Heart right ventricle (tissue), 16 donors: ENCODE results near the gene SEC14L5. TPM values are rescaled to one million over a fixed set of nuclear protein-coding genes. Genes with fewer than 3 reads are reported as not detected.

Experiments
- ATAC-seq, 8 donors: fragments of 200-7000 bp; cut with Tn5 transposase; one replicate each; pipeline ENCODE4 v1.9.1; 2020; ENCODE audit warnings: mild to moderate bottlenecking in 8 of 8, moderate library complexity in 8 of 8, moderate number of reproducible peaks in 1 of 8
- DNase-seq, 2 donors: peaks; one replicate each; pipeline ENCODE4 v3.0.0-alpha.2; 2020
- H3K27ac ChIP-seq, 10 donors: fragments of 200-600 bp; sonication (generic) in 2 of 10; one replicate each; pipeline versions ENCODE4 v1.5.0 to v1.8.0; 2020 to 2022; ENCODE audit warnings: mild to moderate bottlenecking in 3 of 10
- H3K27me3 ChIP-seq, 7 donors: fragments of 200-600 bp; one replicate each; pipeline ENCODE4 v1.8.0; 2021 to 2022; ENCODE audit warnings: mild to moderate bottlenecking in 2 of 7
- H3K36me3 ChIP-seq, 9 donors: fragments of 200-600 bp; sonication (generic) in 1 of 9; one replicate each; pipeline versions ENCODE4 v1.5.0 to v1.8.0; 2020 to 2022; ENCODE audit warnings: mild to moderate bottlenecking in 2 of 9
- H3K4me1 ChIP-seq, 9 donors: fragments of 200-600 bp; sonication (generic) in 1 of 9; one replicate each; pipeline versions ENCODE4 v1.5.0 to v1.8.0; 2020 to 2022; ENCODE audit warnings: mild to moderate bottlenecking in 4 of 9
- H3K4me3 ChIP-seq, 10 donors: fragments of 200-600 bp; sonication (generic) in 2 of 10; one replicate each; pipeline versions ENCODE4 v1.5.0 to v1.8.0; 2020 to 2022; ENCODE audit warnings: mild to moderate bottlenecking in 7 of 10, moderate library complexity in 2 of 10
- H3K9me3 ChIP-seq, 11 donors: fragments of 200-600 bp in 10 of 11; sonication (generic) in 2 of 11; one replicate each; pipeline versions ENCODE4 v1.5.0 to v1.8.0; 2013 to 2022; ENCODE audit warnings: mild to moderate bottlenecking in 2 of 11, control low read depth in 1 of 11, moderate library complexity in 1 of 11
- WGBS, 2 donors: extraction: QIAGEN DNeasy Blood & Tissue Kit; methylation state at CpG; one replicate each; pipeline ENCODE4 v1.1.7; 2013; ENCODE audit warnings: inconsistent platforms in 1 of 2; 5-methylcytosine and 5-hydroxymethylcytosine counted together
- intact Hi-C, 10 donors: fragments of 100-400 bp; cut with DNase I; formaldehyde crosslinking; loops; one replicate each; pipeline versions ENCODE4 v1.11.1 to v1.14.2; 2022
- long read RNA-seq, 3 donors: library from polyadenylated mRNA; unstranded; transcript quantifications; one replicate each; pipeline ENCODE4 v2.0.0, GENCODE V29; 2020 to 2021
- polyA plus RNA-seq, 2 donors: library from polyadenylated mRNA; stranded (reverse); fragments of 200-250 nt; gene quantifications; one replicate each; pipeline ENCODE4 v1.2.3, GENCODE V29; 2013
- total RNA-seq, 10 donors: library from RNA; stranded (reverse); fragmentation: NEBNext Ultra II Directional in 3 of 10; extraction: Animal tissue kit (Norgen Biotek cat#: 25700) in 3 of 10; gene quantifications; one replicate each; pipeline versions ENCODE4 v1.2.1 to v1.2.4, GENCODE V29; 2021 to 2023
- TF ChIP-seq, protein P1 (sequence below), 9 donors: fragments of 200-600 bp; sonication (generic) in 2 of 9; IDR thresholded peaks; one replicate each; pipeline versions ENCODE4 v1.5.0 to v1.8.0; 2021 to 2022; ENCODE audit warnings: antibody characterized with exemption in 9 of 9, mild to moderate bottlenecking in 5 of 9, moderate library complexity in 1 of 9
- donor health status: Arrhythmogenic right ventricular cardiomyopathy.
- donor health status: ischemic (EF 13 %, LVEDD 7.1; RV severe dilation, severe dysfunction).
- donor health status: healthy with polysubstance abuse.
- donor health status: DM: no; HTN: yes; CAD: no.
- donor health status: DM: no; HTN: no; CAD: no.
- donor health status: ischemic (EF 25% LVEDD 6.9; RV normal size, moderate dysfunction).
- donor health status: ischemic (EF 25% LVEDD 5.7; RV mildly dilated, moderate dysfunction).
- donor health status: healthy.
- donor health status: DM: yes; HTN: yes; CAD: no.
- donor health status: Ischemic cardiomyopathy.
- donor health status: ischemic (EF 35%, LVEDD 5.7; RV mildly dilated, moderate dysfunction).
- donor health status: nonischemic (EF 11% LVEDD 7.7; RV severe dilation, severe dysfunction).
- donor health status: DM: yes; HTN: yes; CAD: no.
- donor health status: PGD.
- donor health status: ischemic (EF 29% LVEDD 5.4; RV normal size, mild dysfunction).
- donor health status: nonischemic (EF 23%, LVEDD 6.1; RV moderate dilation, normal function).

The SEC14L5 gene
- total RNA-seq (10 to 100 TPM in 6 of 10 donors, 1 to 10 TPM in 4; 4.7 to 28.4 (median 12.9) TPM), polyA plus RNA-seq (1 to 10 TPM in 1 of 2 donors, under 1 TPM in 1; 0.04 to 4.1 TPM)
- long read RNA-seq, donor 1, partial matches to known transcripts = 12 of 16 reads
- long read RNA-seq, donor 1, other reads (novel, unspliced or antisense) = 4 of 16 reads
- long read RNA-seq, donor 2, partial matches to known transcripts = 55 of 77 reads
- long read RNA-seq, donor 2, other reads (novel, unspliced or antisense) = 22 of 77 reads
- long read RNA-seq, donor 3, partial matches to known transcripts = 26 of 31 reads
- long read RNA-seq, donor 3, other reads (novel, unspliced or antisense) = 5 of 31 reads

DNA sequence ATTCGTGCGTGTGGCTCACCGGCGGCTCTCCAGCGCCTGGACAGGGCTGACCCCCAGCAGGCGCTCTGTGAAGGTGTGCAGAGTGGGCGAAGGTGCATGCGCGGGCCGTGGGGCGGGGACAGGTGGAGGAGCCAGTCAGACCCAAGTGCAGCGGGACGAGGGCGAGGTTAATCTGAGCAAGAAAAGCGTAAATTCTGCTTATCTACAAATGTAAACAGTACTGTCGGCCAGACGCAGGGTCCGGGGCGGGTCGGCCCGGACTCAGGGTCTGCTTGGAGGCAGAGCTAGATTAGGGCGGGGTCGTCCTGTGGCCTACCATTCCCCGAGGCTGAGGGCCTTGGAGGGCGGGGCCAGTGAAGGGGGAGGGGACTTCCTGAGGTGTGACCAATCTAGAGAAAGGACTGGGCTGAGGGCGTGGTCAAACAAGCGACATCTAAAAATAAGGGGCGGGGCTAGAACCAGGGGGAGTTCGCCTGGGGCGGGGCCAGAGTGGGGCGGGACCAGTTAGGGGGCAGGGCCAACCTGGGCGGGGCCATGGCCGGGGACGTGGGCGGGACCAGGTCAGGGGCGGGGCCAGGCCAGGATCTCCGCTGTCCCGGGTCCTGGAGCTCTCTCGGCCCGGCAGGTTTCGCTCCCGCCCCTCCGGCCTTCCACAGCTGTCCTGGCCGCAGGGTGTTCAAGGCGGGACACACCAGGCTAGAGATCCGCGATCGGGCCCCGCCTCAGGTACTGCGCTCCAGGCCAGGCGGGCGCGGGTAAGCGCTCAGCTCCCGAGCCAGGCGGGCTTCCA is at the start of gene SEC14L5:
TSS of gene SEC14L5 (plus strand) at position 611 of the 790 bp plus-strand sequence. CDS start 994 bp downstream, outside the sequence.
- Histone ChIP-seq H3K4me1 (peaks cover 0 to 25% (median 17%) of the 10 kb centered on the region in 9 donors), H3K27ac (peak within 1 kb of the TSS in 6 of 10 donors; percentile 0 to 58 (median 40)), H3K36me3 (no peaks in the 10 kb centered on the region), H3K4me3 (peak within 1 kb of the TSS; percentile 19 to 58 (median 48)), H3K9me3 (no peaks in the 10 kb centered on the region), H3K27me3 (peaks cover 0 to 33% (median 0%) of the 10 kb centered on the region in 7 donors)
- intact Hi-C loops = loop anchor here in 6 of 10 donors (2.0 to 10.0 kb wide), 9 partner anchors 111 to 453 kb away; partner anchors contain the start of genes GLYR1 (in 4 of the 6), UBN1 (in 4 of the 6), ZNF500 (in 2 of the 6) and ANKS3 (in 1 of the 6)
- peak; percentile 94 to 98 (median 96) for ATAC-seq
- WGBS, 2 donors = 1% methylated on average over 56 of the region's 56 CpGs
- DNase-seq = peak; percentile 94 to 97
- TF ChIP-seq, protein P1, sequence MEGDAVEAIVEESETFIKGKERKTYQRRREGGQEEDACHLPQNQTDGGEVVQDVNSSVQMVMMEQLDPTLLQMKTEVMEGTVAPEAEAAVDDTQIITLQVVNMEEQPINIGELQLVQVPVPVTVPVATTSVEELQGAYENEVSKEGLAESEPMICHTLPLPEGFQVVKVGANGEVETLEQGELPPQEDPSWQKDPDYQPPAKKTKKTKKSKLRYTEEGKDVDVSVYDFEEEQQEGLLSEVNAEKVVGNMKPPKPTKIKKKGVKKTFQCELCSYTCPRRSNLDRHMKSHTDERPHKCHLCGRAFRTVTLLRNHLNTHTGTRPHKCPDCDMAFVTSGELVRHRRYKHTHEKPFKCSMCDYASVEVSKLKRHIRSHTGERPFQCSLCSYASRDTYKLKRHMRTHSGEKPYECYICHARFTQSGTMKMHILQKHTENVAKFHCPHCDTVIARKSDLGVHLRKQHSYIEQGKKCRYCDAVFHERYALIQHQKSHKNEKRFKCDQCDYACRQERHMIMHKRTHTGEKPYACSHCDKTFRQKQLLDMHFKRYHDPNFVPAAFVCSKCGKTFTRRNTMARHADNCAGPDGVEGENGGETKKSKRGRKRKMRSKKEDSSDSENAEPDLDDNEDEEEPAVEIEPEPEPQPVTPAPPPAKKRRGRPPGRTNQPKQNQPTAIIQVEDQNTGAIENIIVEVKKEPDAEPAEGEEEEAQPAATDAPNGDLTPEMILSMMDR (IDR thresholded peaks at IDR 0.05) = no peak

DNA sequence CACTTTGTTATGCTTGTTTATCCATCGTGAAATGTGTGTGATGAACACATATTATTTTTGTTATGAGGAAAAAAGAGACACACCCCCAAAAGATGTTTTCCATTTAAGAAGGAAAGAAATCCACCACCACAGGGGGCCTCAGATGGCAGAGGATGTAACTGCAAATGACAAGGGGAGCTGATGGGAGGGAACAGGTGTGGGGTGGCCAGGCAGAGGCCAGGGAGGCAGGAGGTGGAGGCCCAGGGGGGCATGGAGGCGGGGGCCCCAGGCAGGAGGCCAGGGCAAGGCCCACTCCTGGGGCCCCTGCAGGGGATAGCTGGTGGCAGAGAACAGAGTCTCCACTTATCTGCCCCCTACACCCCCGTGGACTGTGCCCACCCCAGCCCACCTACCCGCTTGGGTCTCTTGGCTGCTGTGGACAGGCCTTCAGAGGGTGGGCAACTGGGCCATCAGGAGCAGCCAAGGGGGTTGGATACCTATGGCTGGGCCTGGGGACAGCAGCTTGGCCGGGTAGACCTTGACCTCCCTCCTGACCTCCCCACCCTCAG is 49.2 kb upstream of the SEC14L5 start:
- peak in 1 of 8 donors; percentile 48 for ATAC-seq
- TF ChIP-seq, protein P1 (IDR thresholded peaks at IDR 0.05) = no peak
- WGBS, 2 donors = 89 to 92% methylated on average over 5 of the region's 5 CpGs
- Histone ChIP-seq H3K4me3 (no peak overlapping the region), H3K27me3 (no peaks in the 10 kb centered on the region), H3K9me3 (no peaks in the 10 kb centered on the region), H3K27ac (no peak overlapping the region), H3K4me1 (peaks cover 0 to 4% (median 0%) of the 10 kb centered on the region in 9 donors), H3K36me3 (no peaks in the 10 kb centered on the region)
- intact Hi-C loops = no loop called here
- no peak for DNase-seq

DNA sequence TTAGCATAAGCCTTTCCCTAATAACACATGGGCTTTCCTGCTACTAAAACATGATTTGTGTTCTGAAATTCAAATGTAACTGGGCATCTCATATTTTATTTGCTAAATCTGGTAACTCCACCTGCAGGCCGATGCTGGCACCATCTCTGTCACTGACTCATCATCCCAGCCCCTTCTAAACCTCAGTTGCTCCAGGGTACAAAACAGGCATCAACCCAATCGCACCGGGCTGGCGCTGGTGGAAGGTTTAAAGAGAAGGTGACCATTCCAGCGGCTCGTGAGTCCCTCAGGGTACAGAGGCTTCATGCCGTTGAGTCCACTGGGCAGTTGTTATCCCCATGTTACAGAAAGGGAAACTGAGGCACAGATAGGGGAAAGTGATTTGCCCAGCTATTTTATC is 48.3 kb upstream of the SEC14L5 start:
- TF ChIP-seq, protein P1 (IDR thresholded peaks at IDR 0.05) = no peak
- ATAC-seq (no peak), DNase-seq (no peak)
- Histone ChIP-seq H3K4me1 (peaks cover 0 to 4% (median 0%) of the 10 kb centered on the region in 9 donors), H3K9me3 (no peaks in the 10 kb centered on the region), H3K4me3 (no peak overlapping the region), H3K27me3 (no peaks in the 10 kb centered on the region), H3K36me3 (no peaks in the 10 kb centered on the region), H3K27ac (no peak overlapping the region)
- WGBS, 2 donors = 90 to 91% methylated on average over 7 of the region's 7 CpGs
- intact Hi-C loops = no loop called here

DNA sequence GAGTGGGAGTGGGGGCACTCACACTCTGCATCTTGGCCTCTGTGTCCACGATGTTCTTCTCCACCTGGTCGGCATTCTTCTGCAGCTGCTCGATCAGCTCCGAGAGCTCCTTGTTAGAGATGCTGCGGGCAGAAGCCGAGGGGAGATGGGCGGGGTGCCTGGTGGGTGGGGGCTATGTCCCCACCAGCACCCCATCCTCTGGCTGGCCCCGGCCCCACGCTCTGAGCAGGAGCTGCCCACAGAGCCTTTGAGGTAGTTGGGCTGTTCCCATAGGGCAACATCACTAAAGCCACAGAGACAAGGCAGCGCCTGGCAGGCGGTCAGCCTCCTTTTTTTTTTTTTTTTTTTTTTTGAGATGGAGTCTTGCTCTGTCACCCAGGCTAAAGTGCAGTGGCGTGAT is 47.3 kb upstream of the SEC14L5 start:
- TF ChIP-seq, protein P1 (IDR thresholded peaks at IDR 0.05) = no peak
- Histone ChIP-seq H3K4me3 (no peak overlapping the region), H3K4me1 (peaks cover 0 to 4% (median 0%) of the 10 kb centered on the region in 9 donors), H3K36me3 (no peaks in the 10 kb centered on the region), H3K27me3 (no peaks in the 10 kb centered on the region), H3K9me3 (no peaks in the 10 kb centered on the region), H3K27ac (no peak overlapping the region)
- DNase-seq (no peak), ATAC-seq (no peak)
- intact Hi-C loops = no loop called here
- WGBS, 2 donors = 89 to 90% methylated on average over 12 of the region's 12 CpGs
